ENCODE results near the gene RBX1.

GRCh38 chr22:40904101-40904500, 47.1 kb upstream of the RBX1 start:
- TF ChIP-seq CTCF (conservative IDR thresholded peaks at IDR 0.05; ENCODE audit: low read depth in 2 of 2) (no peak), EZH2phosphoT487 (IDR thresholded peaks at IDR 0.05; ENCODE audit: unreplicated experiment) (no peak), EZH2 (IDR thresholded peaks at IDR 0.05; ENCODE audit: low read depth, unreplicated experiment) (no peak), REST (IDR thresholded peaks at IDR 0.05; ENCODE audit: unreplicated experiment) (no peak), POLR2AphosphoS5 (IDR thresholded peaks at IDR 0.05; ENCODE audit: low read depth) (no peak), ZNF462 (CRISPR knock-in tag; IDR thresholded peaks at IDR 0.05) (no peak), JUNB (IDR thresholded peaks at IDR 0.05; ENCODE audit: unreplicated experiment) (no peak), CREB1 (CRISPR knock-in tag; IDR thresholded peaks at IDR 0.05; ENCODE audit: low read depth) (no peak), ZNF114 (CRISPR knock-in tag; IDR thresholded peaks at IDR 0.05) (no peak), ETS1 (IDR thresholded peaks at IDR 0.05) (no peak), ZNF331 (CRISPR knock-in tag; IDR thresholded peaks at IDR 0.05; ENCODE audit: low read depth) (no peak)
